GM21737 (cell line): ENCODE results near the gene SRSF11.

Source experiments
- ATAC-seq: cut with Tn5 transposase; IDR thresholded peaks from one replicate; pipeline ENCODE4 v1.9.1; 2021; ENCODE audit warnings: mild to moderate bottlenecking, moderate library complexity; ENCODE audit not compliant: unreplicated experiment

The SRSF11 gene

DNA sequence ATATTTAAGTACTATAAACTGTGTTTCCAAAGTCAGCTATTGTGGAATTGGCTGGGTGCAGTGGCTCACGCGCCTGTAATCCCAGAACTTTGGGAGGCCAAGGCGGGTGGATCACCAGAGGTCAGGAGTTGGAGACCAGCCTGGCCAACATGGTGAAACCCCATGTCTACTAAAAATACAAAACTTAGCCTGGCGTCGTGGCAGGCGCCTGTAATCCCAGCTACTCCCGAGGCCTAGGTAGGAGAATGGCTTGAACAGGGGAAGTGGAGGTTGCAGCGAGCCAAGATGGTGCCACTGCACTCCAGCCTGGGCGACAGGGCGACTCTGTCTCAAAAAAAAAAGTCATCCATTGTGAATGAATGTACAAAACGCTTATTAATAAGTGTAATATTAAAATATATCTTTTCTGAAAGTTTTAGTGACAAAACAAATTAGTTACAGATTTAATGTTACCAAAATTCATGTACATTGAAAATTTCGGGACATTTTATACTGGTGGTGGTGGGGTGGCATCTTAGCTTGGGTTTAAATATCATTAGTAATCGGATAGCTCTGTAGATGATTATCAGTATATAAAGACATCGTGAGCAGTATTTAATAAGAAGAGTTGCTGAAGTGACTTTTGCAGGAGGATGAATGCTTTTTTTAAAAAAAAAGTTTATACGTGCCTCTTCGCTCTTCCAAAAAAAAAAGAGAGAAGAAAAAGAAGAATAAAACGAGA is 503 bp upstream of the SRSF11 start:
- ATAC-seq = no peak

DNA sequence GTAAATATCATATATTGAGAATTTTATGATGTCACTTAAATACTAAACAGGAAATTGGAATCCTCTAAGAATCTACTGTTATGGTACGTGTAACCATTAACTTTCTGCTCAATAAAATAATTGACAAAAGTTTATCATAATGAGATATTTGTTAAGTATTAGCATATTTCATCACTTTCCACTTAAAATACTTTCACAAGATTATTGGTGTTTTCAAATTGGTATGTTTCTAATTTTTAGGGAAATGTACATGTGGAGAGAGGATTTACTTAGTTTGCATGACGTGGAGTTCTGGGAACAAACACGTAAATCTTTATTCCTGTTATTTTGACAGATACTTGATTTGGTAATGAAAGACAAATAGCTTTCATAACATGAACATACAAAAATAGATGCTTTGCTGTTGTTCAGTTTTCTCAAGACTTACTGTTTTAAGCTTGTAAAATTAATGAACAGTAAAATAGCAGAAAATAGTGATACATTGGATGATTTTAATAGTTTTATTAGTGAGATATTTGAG is 1.6 kb downstream of the SRSF11 start:
- no peak for ATAC-seq

DNA sequence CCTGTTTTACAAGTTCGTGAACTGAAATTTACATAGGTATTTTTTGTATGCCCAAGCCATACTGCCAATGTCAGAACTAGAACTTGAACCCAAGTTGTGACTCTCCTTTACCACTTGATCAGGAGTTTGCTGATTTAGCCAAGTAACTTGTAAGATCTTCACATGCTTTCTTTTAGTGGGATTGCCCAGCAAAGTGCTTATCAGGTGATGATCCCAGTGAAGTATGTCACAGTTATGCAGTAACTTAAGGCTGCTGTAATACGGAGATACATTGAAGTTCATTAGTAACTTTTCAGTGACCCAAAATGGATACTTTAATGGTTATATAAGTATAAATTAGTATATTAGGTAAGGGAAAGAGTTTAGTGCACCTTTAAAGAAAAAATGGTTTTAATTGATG is 3.8 kb downstream of the SRSF11 start:
- ATAC-seq = no peak

DNA sequence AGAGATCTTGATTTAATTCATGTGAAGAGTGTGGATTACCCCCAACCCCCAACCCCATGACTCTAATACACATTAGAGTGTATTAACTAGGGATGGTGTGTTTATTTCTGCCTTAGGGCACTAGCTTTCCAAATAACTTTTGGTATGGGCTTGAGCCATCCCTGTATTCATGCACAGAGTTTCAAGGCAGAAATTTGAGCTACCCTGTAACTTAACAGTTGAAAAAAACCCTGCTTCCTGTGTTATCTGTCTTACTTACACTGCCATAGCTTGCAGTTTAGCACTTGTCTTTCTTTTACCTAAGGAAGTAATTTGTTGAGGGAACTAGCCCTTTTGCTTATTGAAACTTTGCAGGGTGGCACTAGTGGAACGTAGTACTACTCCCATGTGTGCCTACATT is 6.3 kb downstream of the SRSF11 start:
- no peak for ATAC-seq

DNA sequence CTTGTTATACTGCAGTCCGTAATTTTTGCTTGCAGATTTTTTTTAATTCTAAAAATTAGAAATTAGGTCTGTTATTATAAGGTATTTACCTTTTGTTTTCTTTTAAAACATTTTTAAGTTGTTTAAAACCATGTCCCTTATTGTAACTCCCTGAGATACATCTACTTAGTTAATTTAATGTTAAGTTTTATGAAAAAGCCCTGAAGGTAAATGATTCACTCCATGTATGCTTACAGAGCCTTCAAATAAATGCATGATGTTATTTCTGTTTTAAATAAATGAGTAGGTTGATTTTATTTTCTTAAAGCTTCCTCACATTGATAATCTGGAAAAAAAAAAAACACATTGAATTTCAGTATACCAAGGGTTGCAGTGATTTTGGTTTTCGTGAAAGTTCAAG is 7.5 kb downstream of the SRSF11 start:
- no peak for ATAC-seq

DNA sequence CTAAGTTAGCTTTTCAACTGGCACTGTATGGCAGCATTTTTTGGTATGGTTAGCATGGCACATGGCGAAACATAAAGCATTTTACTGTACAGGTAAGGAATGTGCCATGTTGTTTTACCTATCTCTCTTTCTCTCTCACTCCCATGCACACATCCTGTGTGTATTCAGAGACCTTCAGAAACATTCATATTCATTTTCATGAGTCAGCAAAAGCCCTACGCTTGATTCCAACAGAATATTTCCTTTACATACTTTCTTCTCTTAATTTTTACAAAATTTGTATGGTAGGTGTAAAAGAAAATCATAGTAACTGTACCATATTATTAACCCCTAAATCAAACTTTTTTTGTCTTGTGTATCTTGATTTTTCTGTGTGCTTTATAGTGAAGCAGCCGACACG is 10.3 kb downstream of the SRSF11 start:
- ATAC-seq = no peak

DNA sequence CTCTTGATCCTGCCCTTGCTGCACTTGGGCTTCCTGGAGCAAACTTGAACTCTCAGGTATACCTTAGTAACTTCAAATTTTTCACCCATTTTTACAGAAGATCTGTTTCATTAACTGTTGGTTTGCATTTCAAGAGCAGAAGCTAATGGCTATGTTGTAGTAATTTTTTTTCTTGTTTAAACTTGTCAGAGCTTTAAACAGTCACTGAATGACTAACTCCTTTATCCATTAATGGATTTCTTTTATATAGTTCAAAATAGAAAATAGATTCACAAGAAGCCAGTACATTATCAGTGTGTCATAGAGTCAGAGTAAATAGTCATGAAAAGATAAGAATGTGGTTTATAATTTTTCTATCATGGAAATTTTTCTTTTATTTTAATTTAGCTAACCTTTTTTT is 13.6 kb downstream of the SRSF11 start:
- ATAC-seq = no peak

DNA sequence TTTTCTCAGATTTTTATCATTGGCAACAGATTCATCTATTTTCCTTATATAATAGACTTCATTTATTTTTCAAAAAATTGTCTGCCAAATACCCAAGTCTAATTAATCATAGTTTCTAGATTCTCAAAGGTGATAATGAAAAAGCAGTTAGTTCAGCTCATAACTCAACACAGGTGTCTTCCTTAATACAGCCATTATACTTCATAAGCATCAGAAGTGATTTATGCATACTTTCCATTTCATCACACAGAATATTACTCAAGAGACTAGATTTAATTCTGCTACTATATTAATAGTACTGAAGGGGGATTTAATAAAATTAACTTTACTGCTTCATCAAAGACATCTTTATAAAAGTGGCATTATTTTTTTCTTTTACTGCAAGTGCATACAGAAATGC is 18.8 kb downstream of the SRSF11 start:
- no peak for ATAC-seq

DNA sequence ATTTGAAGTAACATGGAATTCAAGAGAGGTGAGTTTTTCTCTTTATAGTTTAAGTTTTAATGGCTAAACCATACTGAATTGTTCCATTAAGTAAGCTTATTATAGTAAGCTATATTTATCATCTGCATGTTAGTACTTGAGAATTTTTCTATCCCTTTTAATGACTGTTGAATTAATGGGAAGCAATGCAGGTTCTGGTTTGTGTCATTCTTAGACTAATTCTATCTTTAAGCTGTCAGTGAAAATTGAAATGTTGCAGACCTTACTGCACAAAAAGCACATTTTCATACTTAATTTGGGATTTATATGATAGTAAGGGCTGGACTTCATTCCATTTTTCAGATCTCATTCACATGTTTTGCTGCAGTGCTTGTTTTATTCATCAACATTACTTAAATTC is 25.9 kb downstream of the SRSF11 start:
- ATAC-seq = no peak

DNA sequence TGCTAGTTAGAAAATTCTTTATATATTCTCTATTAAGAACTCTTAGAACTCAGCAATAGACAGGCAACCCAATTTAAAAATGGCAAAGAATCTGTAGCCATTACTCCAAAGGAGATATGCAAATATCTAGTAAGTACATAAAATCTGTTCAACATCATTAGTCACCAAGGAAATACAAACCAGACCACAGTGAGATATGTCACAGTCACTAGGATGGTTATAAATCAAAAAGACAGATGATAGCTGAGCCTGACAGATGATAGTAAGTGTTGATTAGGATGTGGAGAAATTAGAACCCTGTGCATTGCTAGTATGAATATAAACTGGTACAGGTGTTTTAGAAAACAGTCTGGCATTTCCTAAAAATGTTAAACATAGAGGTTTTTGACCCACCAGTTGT is 26.6 kb downstream of the SRSF11 start:
- ATAC-seq = no peak

DNA sequence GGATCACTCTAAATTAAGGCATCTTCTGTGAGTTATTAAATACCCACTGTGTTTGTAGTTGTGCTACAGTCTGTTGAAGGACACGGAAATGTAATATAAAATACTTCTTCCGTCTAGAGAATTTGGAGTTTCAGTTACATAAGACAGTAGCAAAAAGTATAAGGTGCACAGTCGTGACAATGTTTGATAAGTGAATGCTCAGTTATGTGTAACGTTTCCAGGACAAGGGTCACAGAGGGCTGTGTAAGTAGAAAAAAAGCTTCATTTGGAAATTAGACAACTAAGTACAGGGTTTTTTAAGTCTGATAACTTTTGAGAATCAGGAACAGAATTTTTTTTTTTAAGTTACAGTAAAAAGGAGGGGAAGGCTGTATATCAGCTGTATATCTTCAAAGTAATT is 27.5 kb downstream of the SRSF11 start:
- no peak for ATAC-seq

DNA sequence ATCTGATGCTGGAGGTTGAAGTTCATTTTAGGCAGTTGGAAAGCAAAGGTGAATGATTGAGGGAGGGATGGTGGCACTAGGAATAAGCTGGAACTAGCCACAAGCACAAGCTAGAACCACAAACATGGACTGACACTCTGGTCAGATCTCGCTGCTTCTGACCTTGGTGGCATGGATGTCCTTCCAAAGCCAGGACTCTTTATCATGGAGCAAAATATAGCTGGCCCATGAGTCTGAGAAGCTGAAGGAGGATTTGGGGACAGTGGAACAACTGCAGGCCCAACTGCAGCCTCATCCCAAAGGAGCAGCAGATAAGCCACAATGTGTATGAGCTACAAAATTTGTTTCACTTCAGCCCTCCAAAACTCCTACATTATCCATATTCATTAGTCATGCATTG is 35.5 kb downstream of the SRSF11 start:
- ATAC-seq = no peak

DNA sequence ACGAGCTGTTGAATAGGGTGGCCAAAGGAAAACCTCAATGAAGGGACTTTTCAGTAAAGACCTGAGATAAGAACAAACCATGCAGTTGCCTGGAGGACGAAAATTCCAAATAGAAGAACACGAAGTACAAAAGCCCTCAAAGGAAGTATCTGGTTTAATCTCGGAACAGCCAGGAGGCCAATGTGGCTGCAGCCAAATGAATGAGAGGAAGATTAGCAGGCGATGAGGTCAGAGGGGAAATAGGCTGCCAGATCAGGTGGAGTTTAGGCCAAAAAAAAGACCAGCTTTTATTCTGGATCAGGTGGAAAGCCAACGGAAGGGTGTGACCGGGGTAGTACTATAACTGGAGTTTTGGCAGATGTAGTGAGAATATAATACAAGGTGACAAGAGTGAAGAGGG is 43.7 kb downstream of the SRSF11 start:
- ATAC-seq = no peak

DNA sequence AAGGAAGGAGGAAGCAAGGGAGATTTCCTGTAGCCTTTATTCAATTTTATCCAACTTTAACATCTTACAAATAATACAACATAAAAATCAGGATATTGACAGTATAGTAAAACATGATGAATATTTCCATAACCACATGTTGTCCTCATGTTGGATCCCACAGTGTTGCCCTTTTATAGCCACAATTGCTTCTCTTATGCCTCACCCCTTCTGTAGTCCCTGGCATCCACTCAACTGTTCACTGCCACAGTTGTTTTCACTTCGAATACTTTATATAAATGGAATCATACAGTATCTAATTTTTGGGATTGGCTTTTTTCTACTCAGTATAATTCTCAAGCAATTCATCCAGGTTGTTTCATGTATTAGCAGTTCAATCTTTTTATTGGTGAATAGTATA is 44.8 kb downstream of the SRSF11 start:
- ATAC-seq = no peak

DNA sequence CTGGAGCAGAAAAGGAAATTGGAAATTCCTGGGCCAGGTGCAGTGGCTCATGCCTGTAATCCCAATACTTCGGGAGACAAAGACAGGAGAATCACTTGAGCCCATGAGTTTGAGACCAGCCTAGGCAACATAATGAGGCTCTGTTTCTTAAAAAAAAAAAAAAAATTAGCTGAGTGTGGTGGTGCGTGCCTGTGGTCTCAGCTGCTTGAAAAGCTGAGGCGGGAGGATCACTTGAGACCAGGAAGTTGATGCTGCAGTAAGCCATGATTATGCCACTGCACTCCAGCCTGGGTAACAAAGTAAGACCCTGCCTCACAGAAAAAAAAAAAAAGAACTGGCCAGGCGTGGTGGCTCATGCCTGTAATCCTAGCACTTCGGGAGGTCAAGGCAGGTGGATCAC is 56.7 kb downstream of the SRSF11 start:
- ATAC-seq = no peak

DNA sequence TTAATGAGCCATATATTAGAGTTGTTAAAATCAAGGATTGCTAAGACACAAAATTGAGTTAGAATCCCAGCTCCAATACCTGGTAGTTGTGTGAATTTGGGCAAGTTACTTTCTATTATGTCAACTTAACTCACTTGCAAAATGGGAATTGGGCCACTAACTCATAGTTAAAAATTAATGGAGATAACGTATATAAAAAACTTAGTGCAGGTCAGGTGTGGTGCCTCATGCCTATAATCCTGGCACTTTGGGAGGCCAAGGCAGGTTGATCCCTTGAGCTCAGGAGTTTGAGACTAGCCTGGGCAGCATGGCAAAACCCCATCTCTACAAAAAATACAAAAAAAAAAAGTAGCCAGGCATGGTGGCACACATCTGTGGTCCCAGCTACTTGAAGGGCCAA is 57.5 kb downstream of the SRSF11 start:
- ATAC-seq = no peak

DNA sequence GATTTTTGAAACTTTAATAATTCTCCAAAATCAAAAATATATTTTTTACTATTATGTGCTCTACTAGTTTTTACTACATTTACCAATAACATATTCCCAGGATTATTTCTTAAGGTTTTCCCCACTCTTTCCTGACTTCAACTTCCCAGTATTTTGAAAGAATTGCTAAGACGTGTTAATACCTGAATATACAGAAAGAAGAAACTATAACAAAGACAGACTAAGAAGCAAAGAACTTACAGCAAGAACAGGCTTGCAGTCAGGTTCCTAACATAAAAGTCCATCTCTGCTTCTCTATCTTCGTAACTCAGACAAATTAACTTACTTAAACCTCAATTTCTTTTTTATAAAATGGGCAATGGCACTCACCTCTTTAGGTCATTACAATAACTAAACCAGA is 63.2 kb downstream of the SRSF11 start:
- ATAC-seq = no peak

DNA sequence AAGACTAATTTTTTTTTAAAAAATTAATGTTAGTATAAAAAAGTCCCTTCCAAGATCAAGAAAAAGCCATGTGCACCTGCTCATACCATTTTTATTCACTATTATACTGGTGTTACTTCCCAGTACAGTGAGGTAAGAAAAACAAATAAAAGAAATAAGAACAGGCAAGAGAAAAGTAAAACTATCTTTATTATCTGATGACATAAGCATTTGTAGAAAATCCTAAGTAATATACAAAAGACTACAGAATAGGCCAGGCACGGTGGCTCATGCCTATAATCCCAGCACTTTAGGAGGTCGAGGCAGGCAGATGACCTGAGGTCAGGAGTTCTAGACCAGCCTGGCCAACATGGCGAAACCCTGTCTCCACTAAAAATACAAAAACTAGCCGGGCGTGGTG is 65.3 kb downstream of the SRSF11 start:
- no peak for ATAC-seq

DNA sequence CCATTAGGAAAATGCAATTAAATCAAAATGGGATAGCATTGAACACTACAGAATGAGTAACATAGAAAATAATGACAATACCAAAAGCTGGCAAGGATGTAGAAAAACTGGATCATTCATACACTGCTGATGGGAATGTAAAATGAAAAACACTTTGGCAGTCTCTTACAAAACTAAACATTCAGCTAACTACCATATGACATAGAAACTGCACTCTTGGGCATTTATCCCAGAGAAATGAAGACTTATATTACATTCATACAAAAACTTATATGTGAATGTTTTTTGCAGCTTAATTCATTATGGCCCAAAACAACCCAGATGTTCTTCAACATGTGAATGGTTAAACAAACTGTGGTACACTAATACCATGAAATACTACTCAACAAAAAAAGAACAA is 67.0 kb downstream of the SRSF11 start:
- no peak for ATAC-seq

DNA sequence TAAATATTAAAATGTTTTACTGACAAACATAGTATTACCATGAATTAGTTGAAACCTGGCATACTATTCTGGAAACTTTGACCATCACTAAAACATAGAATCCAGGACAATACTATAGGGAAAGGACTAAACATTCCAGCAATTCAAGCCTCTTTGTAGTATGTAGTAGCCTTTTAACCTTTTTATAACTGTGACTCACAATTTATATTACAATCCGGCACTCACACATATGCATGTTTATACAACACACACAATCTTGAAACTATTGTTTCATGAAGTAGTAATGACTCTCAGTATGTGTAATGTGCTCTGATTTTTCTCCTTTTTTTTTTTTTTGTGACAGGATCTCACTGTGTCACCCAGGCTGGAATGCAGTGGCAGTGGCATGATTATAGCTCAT is 69.0 kb downstream of the SRSF11 start:
- ATAC-seq = no peak

DNA sequence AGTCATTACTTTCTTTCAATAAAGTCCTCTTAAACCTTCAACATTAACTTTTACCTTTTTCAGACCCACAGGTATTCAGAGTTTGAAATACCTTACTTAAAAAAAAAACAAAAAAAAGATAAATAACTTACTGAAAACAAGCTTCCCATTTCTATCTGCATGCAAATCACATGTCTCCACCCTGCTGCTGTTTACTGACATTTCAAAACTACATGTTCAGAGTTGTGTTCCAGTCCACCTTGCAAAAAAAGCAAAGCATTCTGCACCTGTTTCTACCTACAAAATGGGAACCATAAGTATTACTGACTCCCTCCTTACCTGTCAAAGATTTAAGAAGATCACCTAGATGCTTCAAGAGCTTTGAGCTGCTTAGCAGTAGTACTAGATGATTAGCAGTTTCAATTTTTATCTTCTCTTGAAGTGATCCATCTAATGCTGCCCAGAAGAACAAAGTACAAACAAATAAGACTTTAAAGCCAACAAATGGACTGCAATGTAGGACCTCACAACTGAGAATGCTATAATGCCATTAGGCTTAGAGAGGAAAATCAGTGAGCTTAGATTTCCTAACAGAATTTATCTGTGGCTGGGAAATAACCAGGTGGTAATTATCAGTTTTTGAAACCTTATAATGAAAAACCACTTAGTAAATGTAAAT is 72.1 kb downstream of the SRSF11 start:
- ATAC-seq = no peak

DNA sequence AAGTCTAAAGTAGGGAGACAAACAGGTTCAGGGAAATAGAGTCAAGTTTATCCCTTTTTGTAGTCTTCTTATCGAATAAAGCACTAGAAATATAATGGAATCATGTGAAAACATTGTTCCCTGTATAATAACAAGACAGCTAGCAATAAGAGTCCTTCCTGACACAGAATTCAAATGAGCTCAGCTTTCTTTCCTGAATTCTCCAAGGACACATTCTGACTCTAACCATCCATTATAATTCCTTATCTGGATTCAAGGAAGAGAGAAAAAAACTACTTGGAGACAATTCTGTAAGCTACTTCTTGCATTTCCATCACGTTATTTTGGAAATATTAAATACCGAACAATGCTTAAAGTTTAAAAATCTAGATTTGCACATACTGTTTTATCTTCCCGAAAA is 74.6 kb downstream of the SRSF11 start:
- no peak for ATAC-seq

DNA sequence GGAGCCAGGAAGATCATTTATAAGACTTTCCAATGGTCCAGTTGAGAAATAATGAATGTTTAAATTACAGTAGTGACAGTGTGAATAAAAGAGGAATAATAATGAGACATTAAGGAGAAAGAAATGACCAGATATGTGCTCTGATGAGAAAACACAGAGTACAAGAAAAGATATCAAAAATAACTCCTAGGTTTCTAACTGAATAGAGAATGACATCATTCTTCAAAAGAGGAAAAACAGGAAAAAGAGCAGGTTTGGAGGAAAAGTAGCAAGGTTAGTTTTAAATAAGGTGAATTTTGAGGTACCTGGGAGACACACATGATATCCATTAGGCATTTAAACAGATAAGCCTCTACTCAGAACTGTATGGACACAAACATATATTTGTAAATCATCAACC is 78.3 kb downstream of the SRSF11 start:
- no peak for ATAC-seq
